Activated CD8-positive, alpha-beta memory T cell treated with anti-CD3 and anti-CD28 coated beads, Interleukin-2, amount 10 ng/mL, durations not matched to agents 7 days and 5 days (primary cell): Measurements from ENCODE around the gene LSMEM2. TPM values are rescaled to one million over a fixed set of nuclear protein-coding genes. Genes with fewer than 3 reads are reported as not detected.
"Not testable (repeated sequence)": the region's sequence is repeated elsewhere in the genome, so short reads cannot be mapped to it uniquely, and the experiment has no call there.

Source experiments
- ATAC-seq: fragments of 150-1000 bp; cut with Tn5 transposase; one replicate; pipeline ENCODE4 v1.10.0; 2021; ENCODE audit warnings: moderate library complexity
- CTCF ChIA-PET: fragments of 350-600 bp; sonication (Branson Sonifier 250); formaldehyde crosslinking; loops from one replicate; lab custom pipeline; 2021; ENCODE audit warnings: antibody characterized with exemption; lab: Charles Lee
- DNase-seq: peaks from one replicate; pipeline ENCODE4 v3.0.0-alpha.2; 2020
- H3K27ac Mint-ChIP-seq: one replicate; pipeline ENCODE4 v1.8.0; 2021; ENCODE audit warnings: mild to moderate bottlenecking, mixed read lengths
- H3K27me3 Mint-ChIP-seq: one replicate; pipeline ENCODE4 v1.8.0; 2021; ENCODE audit warnings: mixed read lengths
- H3K36me3 Mint-ChIP-seq: one replicate; pipeline ENCODE4 v1.8.0; 2021; ENCODE audit warnings: mild to moderate bottlenecking, mixed read lengths
- H3K4me1 Mint-ChIP-seq: one replicate; pipeline ENCODE4 v1.8.0; 2021; ENCODE audit warnings: mixed read lengths
- H3K4me3 Mint-ChIP-seq: one replicate; pipeline ENCODE4 v1.8.0; 2021; ENCODE audit warnings: mild to moderate bottlenecking, moderate library complexity, mixed read lengths
- H3K9me3 Mint-ChIP-seq: one replicate; pipeline ENCODE4 v1.8.0; 2022; ENCODE audit warnings: low read depth, mixed read lengths
- total RNA-seq, 2 experiments: library from RNA; stranded (reverse); gene quantifications; one replicate each; pipeline ENCODE4 v1.2.3, GENCODE V29; 2021

The LSMEM2 gene
- total RNA-seq, 2 experiments from 2014 or later: not detected

DNA sequence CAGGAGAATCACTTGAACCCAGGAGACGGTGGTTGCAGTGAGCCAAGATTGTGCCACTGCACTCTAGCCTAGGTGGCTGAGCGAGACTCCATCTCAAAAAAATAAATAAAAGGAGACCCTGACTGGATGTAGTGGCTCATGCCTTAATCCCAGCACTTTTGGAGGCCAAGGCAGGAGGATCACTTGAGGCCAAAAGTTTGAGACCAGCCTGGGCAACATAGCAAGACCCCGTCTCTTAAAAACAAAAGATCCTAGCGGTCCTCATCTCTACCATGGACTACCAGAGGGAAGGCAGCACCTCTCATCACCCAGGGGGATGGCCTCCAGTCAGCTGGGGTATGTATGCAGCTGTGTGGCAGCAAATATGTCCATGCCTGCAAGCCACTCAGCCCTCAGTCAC, 16.7 kb upstream of the LSMEM2 start:
- CTCF ChIA-PET: interaction anchor here (1.3 to 4.3 kb wide), 3 partner anchors 9 to 27 kb away, joined by 3 to 33 read pairs (median 7); partner anchors contain the start of gene GNAI2
- Mint-ChIP-seq H3K36me3 (peaks cover 15% of the 10 kb centered on the region), H3K27me3 (peaks cover 15% of the 10 kb centered on the region)
- H3K9me3 Mint-ChIP-seq, ATAC-seq, H3K4me1 Mint-ChIP-seq, H3K27ac Mint-ChIP-seq, H3K4me3 Mint-ChIP-seq, DNase-seq: not testable (repeated sequence)

DNA sequence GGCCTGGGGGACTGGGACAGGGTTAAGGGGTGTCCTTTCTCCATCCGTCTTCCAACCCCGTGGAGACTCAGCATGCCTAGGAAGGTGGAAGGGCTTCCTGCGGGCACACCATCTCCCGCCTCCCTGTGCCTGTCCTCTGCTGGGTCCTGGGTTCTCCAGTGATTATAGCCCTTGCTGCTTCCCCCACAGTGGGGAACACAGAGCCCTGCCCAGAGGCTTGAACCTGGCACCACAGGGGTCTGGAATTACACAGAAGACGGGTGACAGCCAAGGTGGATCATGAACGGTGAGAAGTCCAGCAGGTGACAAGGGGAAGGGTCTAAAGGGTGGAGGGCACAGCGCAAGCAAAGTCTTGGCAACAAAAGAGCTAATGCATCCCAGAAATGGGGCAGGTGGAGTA, 16.1 kb upstream of the LSMEM2 start:
- Mint-ChIP-seq H3K9me3 (no peaks in the 10 kb centered on the region), H3K4me1 (peaks cover 7% of the 10 kb centered on the region), H3K27me3 (peaks cover 20% of the 10 kb centered on the region), H3K27ac (no peak overlapping the region), H3K4me3 (no peak overlapping the region), H3K36me3 (peaks cover 9% of the 10 kb centered on the region)
- ATAC-seq: no peak
- CTCF ChIA-PET: interaction anchor here (0.7 to 2.4 kb wide), 8 partner anchors 9 to 700 kb away, joined by 3 to 14 read pairs (median 5); partner anchors contain the start of gene GNAI2
- DNase-seq: no peak

- Mint-ChIP-seq H3K27me3 (peaks cover 28% of the 10 kb centered on the region), H3K27ac (no peak overlapping the region), H3K36me3 (peaks cover 2% of the 10 kb centered on the region), H3K4me1 (peaks cover 7% of the 10 kb centered on the region), H3K9me3 (no peaks in the 10 kb centered on the region), H3K4me3 (no peak overlapping the region)
- ATAC-seq (no peak), DNase-seq (no peak)
- CTCF ChIA-PET: interaction anchor here (0.7 to 2.4 kb wide), 9 partner anchors 8 to 701 kb away, joined by 3 to 14 read pairs (median 4); no protein-coding TSS in a partner anchor
Measured at GRCh38 chr3:50263478-50264382, 15.2 kb upstream of the LSMEM2 start.

DNA sequence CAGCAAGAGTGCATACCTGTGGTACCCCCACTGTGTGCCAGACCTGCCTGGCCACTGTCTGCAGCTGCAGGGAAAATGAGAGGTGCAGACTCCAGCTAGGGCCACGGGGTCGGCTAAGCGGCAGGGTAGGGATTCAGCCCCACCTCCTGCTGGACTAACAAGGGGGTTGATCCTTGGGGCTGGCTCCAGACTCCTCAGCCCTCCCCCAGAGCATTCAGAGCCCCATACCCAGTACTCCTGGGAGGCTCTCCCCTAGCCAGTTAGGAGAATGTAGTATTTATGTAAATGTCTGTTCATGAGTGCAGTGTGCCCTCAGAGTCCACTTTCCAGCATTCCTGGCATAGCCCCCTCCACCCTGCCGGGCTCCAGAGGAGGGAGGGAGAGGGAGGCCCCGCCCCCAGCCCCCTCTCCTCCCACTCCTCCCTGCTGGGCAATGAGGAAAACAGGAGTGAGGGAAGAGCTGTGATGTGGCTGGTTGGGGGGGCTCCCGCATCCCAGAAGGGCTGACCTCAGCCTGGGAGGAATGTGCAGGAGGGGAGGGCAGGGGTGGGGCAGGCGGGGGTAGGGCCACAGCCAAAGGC, 14.4 kb upstream of the LSMEM2 start:
- no peak for DNase-seq
- Mint-ChIP-seq H3K36me3 (no peaks in the 10 kb centered on the region), H3K27ac (no peak overlapping the region), H3K4me1 (peaks cover 7% of the 10 kb centered on the region), H3K27me3 (peaks cover 30% of the 10 kb centered on the region), H3K4me3 (no peak overlapping the region), H3K9me3 (no peaks in the 10 kb centered on the region)
- ATAC-seq: no peak
- CTCF ChIA-PET: interaction anchor here (0.7 to 2.4 kb wide), 8 partner anchors 10 to 72 kb away, joined by 3 to 14 read pairs (median 5); no protein-coding TSS in a partner anchor

GRCh38 chr3:50264964-50265485, 13.9 kb upstream of the LSMEM2 start:
- Mint-ChIP-seq H3K4me3 (no peak overlapping the region), H3K9me3 (no peaks in the 10 kb centered on the region), H3K27me3 (peaks cover 30% of the 10 kb centered on the region), H3K27ac (no peak overlapping the region), H3K36me3 (no peaks in the 10 kb centered on the region), H3K4me1 (peaks cover 3% of the 10 kb centered on the region)
- ATAC-seq (no peak), DNase-seq (no peak)
- CTCF ChIA-PET: interaction anchor here (0.7 to 2.4 kb wide), 4 partner anchors 10 to 39 kb away, joined by 3 to 14 read pairs (median 6); partner anchors contain the start of gene LSMEM2

DNA sequence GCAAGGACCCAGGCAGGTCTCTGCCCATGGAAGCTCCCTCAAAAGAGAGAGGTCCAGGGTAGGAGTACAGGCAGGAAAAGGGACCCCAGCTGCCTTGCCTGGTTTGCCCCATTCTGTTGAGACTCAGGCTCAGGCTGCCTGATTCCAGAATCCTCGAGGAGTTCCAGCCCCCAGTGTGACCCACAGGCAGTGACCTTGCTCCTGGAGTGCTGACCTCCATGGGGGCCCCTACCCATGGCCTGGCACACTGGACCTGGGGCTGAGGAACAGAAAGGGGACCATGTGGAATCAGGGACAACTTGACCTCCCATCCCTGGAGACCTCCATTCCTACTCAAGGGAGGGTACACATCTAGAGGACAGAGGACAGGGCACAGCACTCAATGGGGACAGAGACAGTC, 13.3 kb upstream of the LSMEM2 start:
- H3K4me1 Mint-ChIP-seq: peaks cover 2% of the 10 kb centered on the region
- CTCF ChIA-PET: interaction anchor here (0.7 to 7.4 kb wide), 3 partner anchors 13 to 71 kb away, joined by 3 to 58 read pairs (median 3); partner anchors contain the start of gene LSMEM2
- H3K36me3 Mint-ChIP-seq: no peaks in the 10 kb centered on the region
- ATAC-seq: no peak
- no peak overlapping the region for H3K27ac Mint-ChIP-seq
- H3K27me3 Mint-ChIP-seq: peaks cover 30% of the 10 kb centered on the region
- no peaks in the 10 kb centered on the region for H3K9me3 Mint-ChIP-seq
- H3K4me3 Mint-ChIP-seq: no peak overlapping the region
- DNase-seq: no peak

DNA sequence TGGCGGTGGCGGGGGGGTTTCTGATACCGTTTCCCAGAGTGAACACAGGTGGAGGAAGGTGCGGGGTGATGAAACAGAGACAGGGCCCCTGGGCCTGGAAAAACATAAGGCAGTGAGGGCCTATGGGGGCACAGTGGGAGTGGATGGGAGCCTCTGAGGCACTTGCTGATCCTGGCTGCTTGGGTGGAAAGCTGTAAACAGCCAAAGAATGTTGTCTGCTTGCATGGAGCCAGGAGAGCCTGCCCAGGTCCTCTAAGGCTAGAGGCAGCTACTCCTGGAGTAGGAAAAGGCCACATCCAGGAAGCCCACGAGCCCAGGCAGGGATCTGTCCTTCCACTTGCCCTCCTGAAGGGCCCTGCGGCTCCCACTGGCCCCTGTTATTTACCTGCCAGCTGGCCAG, 12.9 kb upstream of the LSMEM2 start:
- no peak overlapping the region for H3K4me3 Mint-ChIP-seq
- no peaks in the 10 kb centered on the region for H3K36me3 Mint-ChIP-seq
- peaks cover 2% of the 10 kb centered on the region for H3K4me1 Mint-ChIP-seq
- no peaks in the 10 kb centered on the region for H3K9me3 Mint-ChIP-seq
- ATAC-seq (no peak), DNase-seq (no peak)
- CTCF ChIA-PET: interaction anchor here (1.0 to 7.4 kb wide), 5 partner anchors 13 to 72 kb away, joined by 3 to 58 read pairs (median 5); partner anchors contain the start of genes IFRD2 and LSMEM2
- H3K27me3 Mint-ChIP-seq: peaks cover 30% of the 10 kb centered on the region
- no peak overlapping the region for H3K27ac Mint-ChIP-seq

DNA sequence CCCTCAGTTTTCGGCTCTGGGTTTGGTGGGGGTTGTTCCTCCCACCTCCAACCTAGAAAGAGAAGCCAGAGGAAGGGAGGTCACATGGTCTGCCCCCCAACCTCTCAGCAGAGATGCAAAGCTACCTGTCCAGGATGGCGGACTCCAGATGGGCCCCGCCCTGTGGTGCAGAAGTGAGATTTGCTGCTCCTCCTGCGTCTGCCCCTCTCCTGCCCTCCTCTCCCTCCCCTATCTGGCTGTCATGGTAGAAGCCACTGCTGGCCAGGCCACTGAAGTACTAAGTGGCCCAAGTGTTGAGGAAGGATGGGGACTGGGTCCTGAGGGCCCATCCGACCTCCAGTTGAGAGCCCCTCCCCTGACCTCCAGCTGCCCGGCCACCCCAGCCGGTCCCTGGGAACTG, 12.1 kb upstream of the LSMEM2 start:
- no peak overlapping the region for H3K4me3 Mint-ChIP-seq
- peaks cover 3% of the 10 kb centered on the region for H3K4me1 Mint-ChIP-seq
- DNase-seq: no peak
- no peak overlapping the region for H3K27ac Mint-ChIP-seq
- no peak for ATAC-seq
- CTCF ChIA-PET: interaction anchor here (1.0 to 7.4 kb wide), 4 partner anchors 25 to 72 kb away, joined by 4 to 58 read pairs (median 10); partner anchors contain the start of gene IFRD2
- H3K27me3 Mint-ChIP-seq: peaks cover 30% of the 10 kb centered on the region
- H3K36me3 Mint-ChIP-seq: no peaks in the 10 kb centered on the region
- no peaks in the 10 kb centered on the region for H3K9me3 Mint-ChIP-seq

DNA sequence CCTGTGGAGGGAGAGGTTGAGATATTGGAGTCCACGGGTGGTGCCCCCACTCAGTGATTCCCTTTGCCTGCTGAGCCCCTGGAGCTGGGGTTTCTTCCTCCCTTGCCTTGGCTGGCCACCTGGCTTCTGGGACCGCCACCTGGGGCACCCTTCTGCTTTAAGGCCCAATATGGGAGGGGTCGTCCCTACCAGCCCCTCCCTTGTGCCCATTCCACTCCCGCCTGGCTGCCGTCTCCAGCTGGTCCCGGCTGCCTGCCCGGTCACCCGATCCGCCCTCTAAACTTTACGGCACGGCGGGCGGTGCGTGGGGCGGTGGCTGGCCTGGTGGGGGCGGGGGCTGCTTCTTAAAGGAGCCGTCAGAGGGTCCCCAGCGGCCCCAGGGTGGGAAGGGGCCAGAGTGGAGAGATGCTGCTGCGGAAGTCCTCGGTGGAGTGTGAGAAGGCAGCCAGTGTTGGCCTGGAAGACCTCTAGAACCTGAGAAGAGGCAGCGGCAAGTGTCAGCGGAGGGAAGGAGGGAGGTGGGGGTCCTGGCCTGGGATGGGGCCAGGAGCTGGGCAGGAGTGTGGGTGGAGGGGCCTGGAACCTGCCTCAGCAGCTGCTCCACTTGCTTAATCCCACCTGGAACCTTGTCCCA, 11.5 kb upstream of the LSMEM2 start:
- CTCF ChIA-PET: interaction anchor here (1.4 to 7.4 kb wide), 3 partner anchors 39 to 73 kb away, joined by 5 to 58 read pairs (median 14); no protein-coding TSS in a partner anchor
- Mint-ChIP-seq H3K27me3 (peaks cover 30% of the 10 kb centered on the region), H3K9me3 (no peaks in the 10 kb centered on the region), H3K27ac (no peak overlapping the region), H3K36me3 (no peaks in the 10 kb centered on the region), H3K4me1 (peaks cover 3% of the 10 kb centered on the region), H3K4me3 (no peak overlapping the region)
- DNase-seq (no peak), ATAC-seq (no peak)

GRCh38 chr3:50268276-50268675, 10.6 kb upstream of the LSMEM2 start:
- H3K27me3 Mint-ChIP-seq: peaks cover 35% of the 10 kb centered on the region
- DNase-seq: no peak
- H3K27ac Mint-ChIP-seq: no peak overlapping the region
- CTCF ChIA-PET: interaction anchor here (2.4 to 7.4 kb wide), 2 partner anchors 42 to 74 kb away, joined by 14 to 58 read pairs; no protein-coding TSS in a partner anchor
- no peak overlapping the region for H3K4me3 Mint-ChIP-seq
- ATAC-seq: no peak
- no peaks in the 10 kb centered on the region for H3K36me3 Mint-ChIP-seq
- peaks cover 8% of the 10 kb centered on the region for H3K4me1 Mint-ChIP-seq
- no peaks in the 10 kb centered on the region for H3K9me3 Mint-ChIP-seq

DNA sequence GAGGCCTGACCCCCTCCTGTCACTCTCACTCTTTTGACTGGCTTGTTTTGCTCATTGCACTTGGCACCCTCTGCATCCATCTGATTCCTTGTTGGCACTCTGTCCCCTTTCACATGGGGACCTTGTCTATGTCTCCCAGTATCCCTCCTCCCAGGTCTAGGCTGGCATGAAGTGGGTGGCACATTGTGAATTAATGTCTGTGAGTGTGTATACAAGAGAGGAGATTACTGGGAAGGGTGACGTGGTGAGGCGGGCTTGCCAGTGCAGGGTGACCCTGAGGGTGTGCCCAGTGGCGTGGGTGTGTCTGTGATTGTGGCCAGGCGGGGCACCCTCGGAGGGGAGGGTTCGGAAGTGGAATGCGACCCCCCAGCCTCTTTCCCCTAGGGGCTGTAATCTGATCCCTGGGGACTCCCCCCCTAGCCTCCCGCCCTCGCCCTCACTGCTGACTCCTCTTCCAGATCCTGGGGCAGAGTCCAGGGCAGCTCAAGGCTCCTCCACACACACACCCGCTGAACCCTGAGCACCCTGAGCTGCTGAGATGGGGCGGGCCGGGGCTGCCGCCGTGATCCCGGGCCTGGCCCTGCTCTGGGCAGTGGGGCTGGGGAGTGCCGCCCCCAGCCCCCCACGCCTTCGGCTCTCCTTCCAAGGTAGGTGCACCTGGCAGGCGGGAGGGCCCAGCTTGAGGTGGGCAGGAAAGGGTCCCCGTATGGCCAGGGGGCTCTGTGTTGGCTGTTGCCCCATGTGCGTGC, 10.0 kb upstream of the LSMEM2 start, which contains the start of gene SEMA3B:
Gene SEMA3B, plus strand, starts transcription at position 445 of the 749 bp plus-strand sequence. Its CDS starts 94 bp downstream, at position 539.
- peaks cover 11% of the 10 kb centered on the region for H3K4me1 Mint-ChIP-seq
- H3K27ac Mint-ChIP-seq: no peak within 1 kb of the TSS
- no peak for ATAC-seq
- no peaks in the 10 kb centered on the region for H3K9me3 Mint-ChIP-seq
- CTCF ChIA-PET: interaction anchor here (6.9 to 7.4 kb wide), 2 partner anchors 42 to 74 kb away, joined by 58 to 84 read pairs; no protein-coding TSS in a partner anchor
- H3K4me3 Mint-ChIP-seq: no peak within 1 kb of the TSS
- DNase-seq: no peak
- no peaks in the 10 kb centered on the region for H3K36me3 Mint-ChIP-seq
- H3K27me3 Mint-ChIP-seq: peaks cover 38% of the 10 kb centered on the region

DNA sequence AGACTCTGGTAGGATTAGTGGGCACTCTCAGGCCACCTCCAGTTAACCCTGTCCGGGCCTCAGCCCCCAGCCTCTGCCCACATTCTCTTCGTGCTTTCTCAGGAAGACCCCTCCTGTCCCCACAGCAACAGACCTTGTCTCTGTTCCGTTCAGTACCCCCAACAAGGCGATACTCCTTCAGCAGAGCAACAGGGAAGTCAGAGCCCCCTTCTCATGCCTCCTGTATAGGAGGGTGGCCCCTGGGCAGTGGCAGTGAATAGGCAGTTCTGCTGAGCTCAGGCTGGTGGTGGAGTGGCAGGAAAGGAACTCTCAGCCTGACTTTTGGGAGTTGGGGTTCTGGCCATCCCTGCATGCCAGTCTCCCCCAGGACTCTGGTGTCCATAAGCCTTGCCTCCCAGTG, 9.4 kb upstream of the LSMEM2 start:
- ATAC-seq (no peak), DNase-seq (no peak)
- Mint-ChIP-seq H3K9me3 (no peaks in the 10 kb centered on the region), H3K27ac (no peak overlapping the region), H3K4me1 (peaks cover 17% of the 10 kb centered on the region), H3K36me3 (no peaks in the 10 kb centered on the region), H3K27me3 (peaks cover 44% of the 10 kb centered on the region), H3K4me3 (no peak overlapping the region)
- CTCF ChIA-PET: interaction anchor here (1.0 to 7.4 kb wide), 4 partner anchors 9 to 75 kb away, joined by 3 to 84 read pairs (median 46); no protein-coding TSS in a partner anchor
